LNCAP (cell line): Measurements from ENCODE around the gene MARCHF10.

ENCODE experiments used
- TF ChIP-seq, protein P1 (sequence below): fragments of 450-650 bp; IDR thresholded peaks from 2 replicates; pipeline ENCODE4 v1.5.1; 2017; ENCODE audit warnings: mild to moderate bottlenecking

Gene MARCHF10

DNA sequence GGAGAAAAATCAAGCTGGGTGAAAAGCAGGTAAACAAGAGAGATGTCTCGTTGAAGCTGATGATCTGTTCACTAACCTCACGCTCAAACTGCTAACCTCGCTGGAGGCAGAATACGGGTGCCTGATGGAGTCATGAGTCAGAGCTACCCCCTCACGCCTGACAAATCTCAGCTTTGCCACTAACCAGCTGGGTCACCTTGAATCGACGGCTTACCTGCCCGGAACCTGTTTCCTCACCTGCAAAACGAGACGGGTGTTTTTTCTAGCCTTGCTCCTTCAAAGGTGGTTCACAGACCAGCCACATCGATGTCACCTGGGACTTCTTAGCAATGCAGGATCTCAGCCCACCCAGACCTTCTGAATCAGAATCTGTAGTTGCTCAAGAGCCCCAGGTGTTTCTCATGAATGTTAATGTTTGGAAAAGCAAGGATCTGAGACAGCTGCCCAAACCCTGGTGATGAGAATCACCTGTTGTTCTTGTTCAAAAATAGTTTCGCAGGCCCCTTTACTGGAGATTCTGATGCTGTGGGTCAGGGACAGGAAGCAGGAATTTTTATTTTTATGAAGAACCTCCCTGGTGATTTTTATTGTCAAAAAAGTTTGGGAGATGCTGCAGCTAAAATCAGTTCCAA lies 56.9 kb downstream of the MARCHF10 start:
- TF ChIP-seq, protein P1, sequence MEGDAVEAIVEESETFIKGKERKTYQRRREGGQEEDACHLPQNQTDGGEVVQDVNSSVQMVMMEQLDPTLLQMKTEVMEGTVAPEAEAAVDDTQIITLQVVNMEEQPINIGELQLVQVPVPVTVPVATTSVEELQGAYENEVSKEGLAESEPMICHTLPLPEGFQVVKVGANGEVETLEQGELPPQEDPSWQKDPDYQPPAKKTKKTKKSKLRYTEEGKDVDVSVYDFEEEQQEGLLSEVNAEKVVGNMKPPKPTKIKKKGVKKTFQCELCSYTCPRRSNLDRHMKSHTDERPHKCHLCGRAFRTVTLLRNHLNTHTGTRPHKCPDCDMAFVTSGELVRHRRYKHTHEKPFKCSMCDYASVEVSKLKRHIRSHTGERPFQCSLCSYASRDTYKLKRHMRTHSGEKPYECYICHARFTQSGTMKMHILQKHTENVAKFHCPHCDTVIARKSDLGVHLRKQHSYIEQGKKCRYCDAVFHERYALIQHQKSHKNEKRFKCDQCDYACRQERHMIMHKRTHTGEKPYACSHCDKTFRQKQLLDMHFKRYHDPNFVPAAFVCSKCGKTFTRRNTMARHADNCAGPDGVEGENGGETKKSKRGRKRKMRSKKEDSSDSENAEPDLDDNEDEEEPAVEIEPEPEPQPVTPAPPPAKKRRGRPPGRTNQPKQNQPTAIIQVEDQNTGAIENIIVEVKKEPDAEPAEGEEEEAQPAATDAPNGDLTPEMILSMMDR, result no peak

- TF ChIP-seq, protein P1, result no peak
Measured at GRCh38 chr17:62750631-62751051, 57.5 kb downstream of the MARCHF10 start.

DNA sequence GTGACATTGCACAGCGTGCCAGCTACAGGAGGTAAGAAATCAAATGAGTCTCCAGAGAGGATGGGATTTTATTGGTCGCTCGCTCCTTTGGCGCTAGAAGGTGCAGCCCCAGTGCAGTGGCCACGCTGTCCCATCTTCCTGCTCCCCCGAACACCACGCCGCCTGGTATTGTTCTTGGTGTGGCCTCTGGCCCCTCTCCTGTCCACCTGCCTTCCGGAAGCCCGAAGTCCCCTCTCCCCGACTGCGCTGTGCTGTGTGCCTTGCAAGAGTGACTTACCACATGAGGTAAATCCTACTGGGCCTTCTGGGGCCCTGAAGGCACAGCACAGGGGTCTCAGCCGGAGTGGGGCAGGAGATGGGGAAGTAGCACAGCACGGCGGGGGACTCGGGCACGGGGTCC lies 58.2 kb downstream of the MARCHF10 start:
- TF ChIP-seq, protein P1, result no peak

- TF ChIP-seq, protein P1, result no peak
Measured at GRCh38 chr17:62746941-62747340, 61.2 kb downstream of the MARCHF10 start.

- TF ChIP-seq, protein P1, result no peak
Measured at GRCh38 chr17:62745806-62746205, 62.3 kb downstream of the MARCHF10 start.

- TF ChIP-seq, protein P1, result no peak
Measured at GRCh38 chr17:62744259-62744658, 63.9 kb downstream of the MARCHF10 start.

- TF ChIP-seq, protein P1, result no peak
Measured at GRCh38 chr17:62741290-62741689, 66.8 kb downstream of the MARCHF10 start.
